Upper lobe of left lung (tissue), 6 donors: ENCODE data around the gene PLSCR1. TPM values are rescaled to one million over a fixed set of nuclear protein-coding genes. Genes with fewer than 3 reads are reported as not detected.

Source experiments
- ATAC-seq, 2 donors: fragments of 200-7000 bp; cut with Tn5 transposase; one replicate each; pipeline ENCODE4 v1.9.1; 2022; ENCODE audit warnings: mild to moderate bottlenecking in 2 of 2, moderate library complexity in 2 of 2; ENCODE audit not compliant: low FRiP score in 2 of 2
- DNase-seq, 2 donors: peaks; one replicate each; pipeline ENCODE4 v3.0.0-alpha.2; 2019 to 2020
- H3K27ac ChIP-seq, 4 donors: fragments of 200-600 bp; sonication (generic); one replicate each; pipeline ENCODE4 v1.5.1; 2016 to 2019
- H3K27me3 ChIP-seq, 4 donors: fragments of 200-600 bp; sonication (generic); one replicate each; pipeline ENCODE4 v1.5.1; 2017 to 2019
- H3K36me3 ChIP-seq, 4 donors: fragments of 200-600 bp; sonication (generic); one replicate each; pipeline ENCODE4 v1.5.1; 2016 to 2019
- H3K4me1 ChIP-seq, 4 donors: fragments of 200-600 bp; sonication (generic); one replicate each; pipeline ENCODE4 v1.5.1; 2018 to 2019
- H3K4me3 ChIP-seq, 4 donors: fragments of 200-600 bp; sonication (generic); one replicate each; pipeline ENCODE4 v1.5.1; 2017 to 2019; ENCODE audit warnings: mild to moderate bottlenecking in 2 of 4, moderate library complexity in 1 of 4
- H3K9me3 ChIP-seq, 4 donors: fragments of 200-600 bp; sonication (generic); one replicate each; pipeline ENCODE4 v1.5.1; 2018 to 2019
- EP300 ChIP-seq, 4 donors: sonication (generic); formaldehyde crosslinking; IDR thresholded peaks; one replicate each; pipeline ENCODE4 v1.5.1; 2017; ENCODE audit warnings: antibody characterized with exemption in 4 of 4, control low read depth in 2 of 4
- POLR2A ChIP-seq, 4 donors: fragments of 450-650 bp; IDR thresholded peaks; one replicate each; pipeline ENCODE4 v1.5.1; 2016 to 2017; ENCODE audit warnings: antibody characterized with exemption in 4 of 4, mild to moderate bottlenecking in 2 of 4
- POLR2AphosphoS5 ChIP-seq, 2 donors: sonication (generic); formaldehyde crosslinking; IDR thresholded peaks; one replicate each; pipeline ENCODE4 v1.5.1; 2017; ENCODE audit warnings: antibody characterized with exemption in 2 of 2
- WGBS, 2 donors: methylation state at CpG; one replicate each; pipeline ENCODE4 v1.1.5; 2017 to 2018; 5-methylcytosine and 5-hydroxymethylcytosine counted together
- total RNA-seq, 6 donors: library from RNA; depleted of rRNA in 4 of 6; stranded (reverse); fragments of >200 nt in 4 of 6; gene quantifications; one replicate each; pipeline versions ENCODE4 v1.1.0 to v1.2.1, GENCODE V29; 2016 to 2021
- TF ChIP-seq, protein P1 (sequence below), 6 experiments: fragments of 450-650 bp in 4 of 6; fragments of 200-600 bp in 2 of 6; sonication (generic) in 2 of 6; IDR thresholded peaks; one replicate each; pipeline ENCODE4 v1.5.1; 2016 to 2019; ENCODE audit warnings: antibody characterized with exemption in 6 of 6
- donor health status: DM: no; HTN: no; CAD: no; lungs with moderate emphysema.
- donor health status: DM: no; HTN: yes; CAD: no; lungs with severe emphysema.

PLSCR1 gene
- total RNA-seq, 6 donors from 2014 or later, result 77.4 to 173 (median 97.0) TPM

- ATAC-seq (no peak), DNase-seq (no peak)
- Histone ChIP-seq H3K27me3 (no peaks in the 10 kb centered on the region), H3K9me3 (no peaks in the 10 kb centered on the region), H3K36me3 (no peaks in the 10 kb centered on the region), H3K4me1 (no peaks in the 10 kb centered on the region), H3K4me3 (no peak overlapping the region), H3K27ac (no peak overlapping the region)
- 56 to 84% methylated on average over 1 of the region's 1 CpG for WGBS, 2 donors
- TF ChIP-seq POLR2A (IDR thresholded peaks at IDR 0.05), result no peak
- TF ChIP-seq, protein P1, sequence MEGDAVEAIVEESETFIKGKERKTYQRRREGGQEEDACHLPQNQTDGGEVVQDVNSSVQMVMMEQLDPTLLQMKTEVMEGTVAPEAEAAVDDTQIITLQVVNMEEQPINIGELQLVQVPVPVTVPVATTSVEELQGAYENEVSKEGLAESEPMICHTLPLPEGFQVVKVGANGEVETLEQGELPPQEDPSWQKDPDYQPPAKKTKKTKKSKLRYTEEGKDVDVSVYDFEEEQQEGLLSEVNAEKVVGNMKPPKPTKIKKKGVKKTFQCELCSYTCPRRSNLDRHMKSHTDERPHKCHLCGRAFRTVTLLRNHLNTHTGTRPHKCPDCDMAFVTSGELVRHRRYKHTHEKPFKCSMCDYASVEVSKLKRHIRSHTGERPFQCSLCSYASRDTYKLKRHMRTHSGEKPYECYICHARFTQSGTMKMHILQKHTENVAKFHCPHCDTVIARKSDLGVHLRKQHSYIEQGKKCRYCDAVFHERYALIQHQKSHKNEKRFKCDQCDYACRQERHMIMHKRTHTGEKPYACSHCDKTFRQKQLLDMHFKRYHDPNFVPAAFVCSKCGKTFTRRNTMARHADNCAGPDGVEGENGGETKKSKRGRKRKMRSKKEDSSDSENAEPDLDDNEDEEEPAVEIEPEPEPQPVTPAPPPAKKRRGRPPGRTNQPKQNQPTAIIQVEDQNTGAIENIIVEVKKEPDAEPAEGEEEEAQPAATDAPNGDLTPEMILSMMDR (IDR thresholded peaks at IDR 0.05), result no peak
- no peak for TF ChIP-seq EP300 (IDR thresholded peaks at IDR 0.05)
- no peak for TF ChIP-seq POLR2AphosphoS5 (IDR thresholded peaks at IDR 0.05)
These were observed 29.8 kb upstream of the PLSCR1 start for GRCh38 chr3:146574173-146574572.

GRCh38 chr3:146569314-146569713 is 24.9 kb upstream of the PLSCR1 start:
- H3K9me3 ChIP-seq, result no peaks in the 10 kb centered on the region
- ATAC-seq, result no peak
- H3K4me1 ChIP-seq, result no peaks in the 10 kb centered on the region
- H3K27me3 ChIP-seq, result no peaks in the 10 kb centered on the region
- DNase-seq, result no peak
- WGBS, 2 donors, result 68% methylated on average over 3 of the region's 3 CpGs
- H3K27ac ChIP-seq, result no peak overlapping the region
- H3K4me3 ChIP-seq, result no peak overlapping the region
- TF ChIP-seq EP300 (IDR thresholded peaks at IDR 0.05) (no peak), POLR2A (IDR thresholded peaks at IDR 0.05) (no peak), POLR2AphosphoS5 (IDR thresholded peaks at IDR 0.05) (no peak)
- TF ChIP-seq, protein P1 (IDR thresholded peaks at IDR 0.05), result no peak
- no peaks in the 10 kb centered on the region for H3K36me3 ChIP-seq

DNA sequence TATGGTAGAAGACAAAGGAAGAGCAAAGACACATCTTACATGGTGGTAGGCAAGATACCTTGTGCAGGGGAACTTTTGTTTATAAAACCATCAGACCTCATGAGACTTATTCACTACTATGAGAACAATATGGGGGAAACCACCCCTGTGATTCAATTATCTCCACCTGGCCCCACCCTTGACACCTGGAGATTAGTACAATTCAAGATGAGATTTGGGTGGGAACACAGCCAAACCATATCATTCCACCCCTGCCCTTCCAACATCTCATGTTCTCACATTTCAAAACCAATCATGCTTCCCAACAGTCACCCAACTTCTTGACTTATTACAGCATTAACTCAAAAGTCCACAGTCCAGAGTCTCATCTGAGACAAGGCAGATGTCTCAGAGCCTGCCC is 21.7 kb upstream of the PLSCR1 start:
- no peaks in the 10 kb centered on the region for H3K4me1 ChIP-seq
- TF ChIP-seq EP300 (IDR thresholded peaks at IDR 0.05) (no peak), POLR2A (IDR thresholded peaks at IDR 0.05) (no peak), POLR2AphosphoS5 (IDR thresholded peaks at IDR 0.05) (no peak)
- TF ChIP-seq, protein P1 (IDR thresholded peaks at IDR 0.05), result no peak
- H3K27me3 ChIP-seq, result no peaks in the 10 kb centered on the region
- H3K27ac ChIP-seq, result no peak overlapping the region
- ATAC-seq (no peak), DNase-seq (no peak)
- no peaks in the 10 kb centered on the region for H3K9me3 ChIP-seq
- H3K36me3 ChIP-seq, result no peaks in the 10 kb centered on the region
- no peak overlapping the region for H3K4me3 ChIP-seq

GRCh38 chr3:146561879-146562278 is 17.5 kb upstream of the PLSCR1 start:
- DNase-seq (no peak), ATAC-seq (no peak)
- H3K4me3 ChIP-seq, result no peak overlapping the region
- no peak overlapping the region for H3K27ac ChIP-seq
- no peaks in the 10 kb centered on the region for H3K4me1 ChIP-seq
- no peaks in the 10 kb centered on the region for H3K27me3 ChIP-seq
- TF ChIP-seq POLR2AphosphoS5 (IDR thresholded peaks at IDR 0.05), result no peak
- TF ChIP-seq, protein P1 (IDR thresholded peaks at IDR 0.05), result no peak
- TF ChIP-seq EP300 (IDR thresholded peaks at IDR 0.05), result no peak
- no peak for TF ChIP-seq POLR2A (IDR thresholded peaks at IDR 0.05)
- no peaks in the 10 kb centered on the region for H3K9me3 ChIP-seq
- H3K36me3 ChIP-seq, result no peaks in the 10 kb centered on the region
- WGBS, 2 donors, result 89 to 93% methylated on average over 1 of the region's 1 CpG

GRCh38 chr3:146561463-146561862 is 17.1 kb upstream of the PLSCR1 start:
- Histone ChIP-seq H3K27me3 (no peaks in the 10 kb centered on the region), H3K36me3 (no peaks in the 10 kb centered on the region), H3K4me3 (no peak overlapping the region), H3K4me1 (no peaks in the 10 kb centered on the region), H3K9me3 (no peaks in the 10 kb centered on the region), H3K27ac (no peak overlapping the region)
- TF ChIP-seq POLR2AphosphoS5 (IDR thresholded peaks at IDR 0.05) (no peak), EP300 (IDR thresholded peaks at IDR 0.05) (no peak), POLR2A (IDR thresholded peaks at IDR 0.05) (no peak)
- TF ChIP-seq, protein P1 (IDR thresholded peaks at IDR 0.05), result no peak
- 86 to 93% methylated on average over 1 of the region's 1 CpG for whole genome bisulfite sequencing, 2 donors
- ATAC-seq, result no peak
- no peak for DNase-seq
